GM19372 (cell line): Measurements from ENCODE around the gene SPATA3.
"Not testable (repeated sequence)": the region's sequence is repeated elsewhere in the genome, so short reads cannot be mapped to it uniquely, and the experiment has no call there.

Source experiments
- ATAC-seq: cut with Tn5 transposase; IDR thresholded peaks from one replicate; pipeline ENCODE4 v1.9.1; 2021; ENCODE audit warnings: mild to moderate bottlenecking, low read depth, moderate library complexity; ENCODE audit not compliant: unreplicated experiment

SPATA3 gene

GRCh38 chr2:231016566-231017230 is 20.8 kb downstream of the SPATA3 start:
- ATAC-seq, result no peak

GRCh38 chr2:231017231-231017598 is 21.3 kb downstream of the SPATA3 start:
- no peak for ATAC-seq

GRCh38 chr2:231018184-231018583 is 22.3 kb downstream of the SPATA3 start:
- no peak for ATAC-seq

- ATAC-seq, result not testable (repeated sequence)
These were observed 29.1 kb downstream of the SPATA3 start for GRCh38 chr2:231025059-231025458.

GRCh38 chr2:231028889-231029288 is 33.0 kb downstream of the SPATA3 start:
- ATAC-seq, result no peak

- ATAC-seq, result no peak
These were observed 33.6 kb downstream of the SPATA3 start for GRCh38 chr2:231029563-231029962.

- no peak for ATAC-seq
These were observed 34.8 kb downstream of the SPATA3 start for GRCh38 chr2:231030725-231031124.

- no peak for ATAC-seq
These were observed 36.7 kb downstream of the SPATA3 start for GRCh38 chr2:231032575-231033140.

- ATAC-seq, result no peak
These were observed 37.5 kb downstream of the SPATA3 start for GRCh38 chr2:231033147-231034132.

GRCh38 chr2:231034291-231034882 is 38.5 kb downstream of the SPATA3 start:
- no peak for ATAC-seq

GRCh38 chr2:231036131-231036530 is 40.2 kb downstream of the SPATA3 start:
- no peak for ATAC-seq

GRCh38 chr2:231036578-231037106 is 40.7 kb downstream of the SPATA3 start:
- ATAC-seq, result no peak

- ATAC-seq, result no peak
These were observed 41.3 kb downstream of the SPATA3 start, which contains the start of gene C2orf72 for GRCh38 chr2:231037202-231037730. Gene C2orf72 (plus strand): TSS chr2:231037523. CDS start chr2:231037566, 43 bp downstream.

- ATAC-seq, result no peak
These were observed 42.0 kb downstream of the SPATA3 start for GRCh38 chr2:231037731-231038482.

GRCh38 chr2:231038483-231039293 is 42.8 kb downstream of the SPATA3 start:
- ATAC-seq, result no peak

- ATAC-seq, result no peak
These were observed 43.4 kb downstream of the SPATA3 start for GRCh38 chr2:231039294-231039664.

GRCh38 chr2:231039821-231040364 is 44.0 kb downstream of the SPATA3 start:
- no peak for ATAC-seq

GRCh38 chr2:231041061-231041689 is 45.3 kb downstream of the SPATA3 start:
- no peak for ATAC-seq
